Measurements from ENCODE around the gene PTGIS.

Gene PTGIS

DNA sequence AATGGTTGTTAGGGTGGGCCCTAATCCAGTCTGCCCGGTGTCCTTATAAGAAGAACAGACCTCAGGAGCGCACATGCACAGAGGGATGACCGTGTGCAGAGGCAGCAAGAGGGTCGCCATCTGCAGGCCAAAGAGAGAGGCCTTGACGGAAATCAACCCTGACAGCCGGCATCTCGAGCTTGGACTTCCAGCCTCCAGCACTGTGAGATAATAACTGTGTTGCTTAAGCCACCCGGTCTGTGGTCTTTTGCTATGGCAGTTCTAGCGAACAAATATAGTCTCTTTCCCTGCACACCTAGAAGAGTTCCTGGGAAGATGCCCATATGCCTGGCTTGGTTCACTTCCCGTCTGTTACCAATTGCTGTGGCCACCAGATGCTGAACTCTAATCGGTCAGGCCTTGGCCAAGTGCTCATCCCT lies 35.3 kb upstream of the PTGIS start:
- ATAC-seq (ENCODE audit: insufficient read depth, low read depth): no peak
- no peak overlapping the region for H2AFZ ChIP-seq (ENCODE audit: low read depth, low read length)
- H3K4me3 ChIP-seq (ENCODE audit: low read depth in 1 of 2, low read length in 2 of 2): no peak overlapping the region
- no peaks in the 10 kb centered on the region for H3K79me2 ChIP-seq (ENCODE audit: insufficient read depth, low read length)
- no peak overlapping the region for H3K27ac ChIP-seq (ENCODE audit: low read length)
- no peak overlapping the region for H3K9ac ChIP-seq (ENCODE audit: low read depth, low read length)
- no peak for DNase-seq
- H3K4me2 ChIP-seq (ENCODE audit: insufficient read depth, low read length): no peak overlapping the region
- TF ChIP-seq EZH2 (IDR thresholded peaks at IDR 0.05; ENCODE audit: borderline replicate concordance, low read depth, low read length, severe bottlenecking): no peak
- peak; percentile 42 for TF ChIP-seq CTCF (IDR thresholded peaks at IDR 0.05; ENCODE audit: borderline replicate concordance, extremely low read depth, low read length, poor library complexity, severe bottlenecking)
- no peaks in the 10 kb centered on the region for H4K20me1 ChIP-seq (ENCODE audit: insufficient read depth, low read length)
- H3K9me3 ChIP-seq (ENCODE audit: insufficient read depth, low read length, severe bottlenecking): no peaks in the 10 kb centered on the region
- H3K36me3 ChIP-seq (ENCODE audit: insufficient read depth, low read length): no peaks in the 10 kb centered on the region
- H3K4me1 ChIP-seq (ENCODE audit: insufficient read depth, low read length): no peaks in the 10 kb centered on the region
- H3K27me3 ChIP-seq (ENCODE audit: insufficient read depth, low read length, poor library complexity): no peaks in the 10 kb centered on the region

GRCh38 chr20:49602345-49603208 lies 34.6 kb upstream of the PTGIS start:
- DNase-seq (no peak), ATAC-seq (ENCODE audit: insufficient read depth, low read depth) (no peak)
- H3K9ac ChIP-seq (ENCODE audit: low read depth, low read length): no peak overlapping the region
- no peaks in the 10 kb centered on the region for H3K4me1 ChIP-seq (ENCODE audit: insufficient read depth, low read length)
- H3K4me2 ChIP-seq (ENCODE audit: insufficient read depth, low read length): no peak overlapping the region
- no peaks in the 10 kb centered on the region for H3K9me3 ChIP-seq (ENCODE audit: insufficient read depth, low read length, severe bottlenecking)
- H4K20me1 ChIP-seq (ENCODE audit: insufficient read depth, low read length): no peaks in the 10 kb centered on the region
- H3K27ac ChIP-seq (ENCODE audit: low read length): no peak overlapping the region
- no peaks in the 10 kb centered on the region for H3K27me3 ChIP-seq (ENCODE audit: insufficient read depth, low read length, poor library complexity)
- H3K36me3 ChIP-seq (ENCODE audit: insufficient read depth, low read length): no peaks in the 10 kb centered on the region
- H3K79me2 ChIP-seq (ENCODE audit: insufficient read depth, low read length): no peaks in the 10 kb centered on the region
- no peak overlapping the region for H2AFZ ChIP-seq (ENCODE audit: low read depth, low read length)
- TF ChIP-seq CTCF (IDR thresholded peaks at IDR 0.05; ENCODE audit: borderline replicate concordance, extremely low read depth, low read length, poor library complexity, severe bottlenecking) (no peak), EZH2 (IDR thresholded peaks at IDR 0.05; ENCODE audit: borderline replicate concordance, low read depth, low read length, severe bottlenecking) (no peak)
- H3K4me3 ChIP-seq (ENCODE audit: low read depth in 1 of 2, low read length in 2 of 2): no peak overlapping the region

- Histone ChIP-seq H3K27ac (ENCODE audit: low read length) (no peak overlapping the region), H3K79me2 (ENCODE audit: insufficient read depth, low read length) (no peaks in the 10 kb centered on the region), H3K36me3 (ENCODE audit: insufficient read depth, low read length) (no peaks in the 10 kb centered on the region), H4K20me1 (ENCODE audit: insufficient read depth, low read length) (no peaks in the 10 kb centered on the region), H3K4me3 (ENCODE audit: low read depth in 1 of 2, low read length in 2 of 2) (no peak overlapping the region), H3K4me1 (ENCODE audit: insufficient read depth, low read length) (peaks cover 2% of the 10 kb centered on the region; the same call in 1 of the 2 replicates), H2AFZ (ENCODE audit: low read depth, low read length) (no peak overlapping the region), H3K9me3 (ENCODE audit: insufficient read depth, low read length, severe bottlenecking) (no peaks in the 10 kb centered on the region), H3K27me3 (ENCODE audit: insufficient read depth, low read length, poor library complexity) (no peaks in the 10 kb centered on the region), H3K9ac (ENCODE audit: low read depth, low read length) (no peak overlapping the region), H3K4me2 (ENCODE audit: insufficient read depth, low read length) (no peak overlapping the region)
- DNase-seq: no peak
- TF ChIP-seq CTCF (IDR thresholded peaks at IDR 0.05; ENCODE audit: borderline replicate concordance, extremely low read depth, low read length, poor library complexity, severe bottlenecking) (no peak), EZH2 (IDR thresholded peaks at IDR 0.05; ENCODE audit: borderline replicate concordance, low read depth, low read length, severe bottlenecking) (no peak)
- no peak for ATAC-seq (ENCODE audit: insufficient read depth, low read depth)
These were observed 33.4 kb upstream of the PTGIS start for GRCh38 chr20:49601153-49601924.

Measured in DND-41 (cell line).